Keratinocyte (primary cell): Measurements from ENCODE around the gene UBE2D2. TPM values are rescaled to one million over a fixed set of nuclear protein-coding genes. Genes with fewer than 3 reads are reported as not detected.

Experiments used
- DNase-seq: peaks from one replicate; pipeline ENCODE4 v3.0.0-alpha.2; 2011; ENCODE audit warnings: low read depth, missing footprints, low spot score
- FAIRE-seq: peaks from 2 replicates; lab custom pipeline; 2011; peaks lifted over from hg19 to GRCh38; lab: Jason Lieb, UNC
- H2AFZ ChIP-seq: 2 replicates; pipeline ENCODE4 v1.6.0; 2012; ENCODE audit warnings: low read length, control low read depth, inconsistent platforms; ENCODE audit not compliant: control insufficient read depth
- H3K27ac ChIP-seq: 2 replicates; pipeline ENCODE4 v1.5.1; 2011; ENCODE audit warnings: low read length; ENCODE audit not compliant: control insufficient read depth, insufficient read depth
- H3K27me3 ChIP-seq: 3 replicates; pipeline ENCODE4 v1.6.0; 2011; ENCODE audit warnings: low read length; ENCODE audit not compliant: control insufficient read depth, insufficient read depth; ENCODE audit errors: extremely low read depth
- H3K36me3 ChIP-seq, 2 experiments: 2 replicates in 1 of 2; 3 replicates in 1 of 2; pipeline ENCODE4 v1.5.1; 2011; ENCODE audit warnings: low read length in 2 of 2, mild to moderate bottlenecking in 1 of 2; ENCODE audit not compliant: control insufficient read depth in 2 of 2, insufficient read depth in 2 of 2; ENCODE audit errors: extremely low read depth in 1 of 2
- H3K4me1 ChIP-seq: 3 replicates; pipeline ENCODE4 v1.5.1; 2011; ENCODE audit warnings: low read length; ENCODE audit not compliant: control insufficient read depth, insufficient read depth; ENCODE audit errors: extremely low read depth
- H3K4me2 ChIP-seq: 3 replicates; pipeline ENCODE4 v1.6.0; 2011; ENCODE audit warnings: low read depth, low read length; ENCODE audit not compliant: control insufficient read depth, insufficient read depth; ENCODE audit errors: extremely low read depth
- H3K4me3 ChIP-seq, 3 experiments: fragments of 200-600 bp in 1 of 3; sonication (generic) in 1 of 3; 2 replicates in 2 of 3; 3 replicates in 1 of 3; pipeline ENCODE4 v1.5.1; 2011 to 2016; ENCODE audit warnings: low read length in 3 of 3, mild to moderate bottlenecking in 3 of 3, control low read depth in 2 of 3, inconsistent platforms in 1 of 3, low read depth in 1 of 3, mixed read lengths in 1 of 3, mixed run types in 1 of 3, moderate library complexity in 1 of 3; ENCODE audit not compliant: control insufficient read depth in 2 of 3, insufficient read depth in 2 of 3; ENCODE audit errors: extremely low read depth in 1 of 3
- H3K79me2 ChIP-seq: 2 replicates; pipeline ENCODE4 v1.6.0; 2012; ENCODE audit warnings: low read length; ENCODE audit not compliant: control insufficient read depth, insufficient read depth
- H3K9ac ChIP-seq: 3 replicates; pipeline ENCODE4 v1.6.0; 2011; ENCODE audit warnings: low read length; ENCODE audit not compliant: control insufficient read depth, insufficient read depth; ENCODE audit errors: extremely low read depth
- H3K9me1 ChIP-seq: 3 replicates; pipeline ENCODE4 v1.6.0; 2011; ENCODE audit warnings: low read length; ENCODE audit not compliant: control insufficient read depth, insufficient read depth; ENCODE audit errors: extremely low read depth
- H3K9me3 ChIP-seq: 2 replicates; pipeline ENCODE4 v1.5.1; 2012; ENCODE audit warnings: low read depth, low read length; ENCODE audit not compliant: control insufficient read depth
- H4K20me1 ChIP-seq: 3 replicates; pipeline ENCODE4 v1.6.0; 2011; ENCODE audit warnings: low read length; ENCODE audit not compliant: control insufficient read depth, insufficient read depth; ENCODE audit errors: extremely low read depth
- EZH2 ChIP-seq: IDR thresholded peaks from one replicate; pipeline ENCODE4 v1.6.1; 2012; ENCODE audit warnings: inconsistent platforms, mild to moderate bottlenecking, low read length, moderate library complexity
- dilution Hi-C: fragments of 300-500 bp; cut with MboI; formaldehyde crosslinking; loops from one replicate; pipeline ENCODE4 v1.7.0; 2020; ENCODE audit warnings: low sequenced_read_pairs; ENCODE audit not compliant: extremely low pct_ligation_motif_present
- polyA plus RNA-seq, 5 experiments: library from polyadenylated mRNA; depleted of rRNA in 3 of 5; stranded (reverse) in 3 of 5; stranded (forward) in 1 of 5; unstranded in 1 of 5; fragments of >200 nt; gene quantifications; 1 replicate in 1 of 5; 2 replicates in 3 of 5; 3 replicates in 1 of 5; pipeline versions ENCODE4 v1.2.1 to v1.2.3, GENCODE V29; 2011 to 2012; ENCODE audit warnings: missing spikeins in 2 of 5, low read depth in 1 of 5, low replicate concordance in 1 of 5
- TF ChIP-seq, protein P1 (sequence below), 3 experiments: IDR thresholded peaks in 1 of 3; conservative IDR thresholded peaks in 1 of 3; optimal IDR thresholded peaks in 1 of 3; 2 replicates in 2 of 3; 3 replicates in 1 of 3; pipeline versions ENCODE3 to v1.5.1; 2011; ENCODE audit warnings: low read length in 3 of 3, mild to moderate bottlenecking in 3 of 3, moderate library complexity in 2 of 3, control low read depth in 1 of 3, inconsistent platforms in 1 of 3; ENCODE audit not compliant: insufficient read depth in 2 of 3; ENCODE audit errors: extremely low read depth in 1 of 3

Gene UBE2D2
- polyA plus RNA-seq, 1 donor (not counting 4 experiments of a cell fraction or from before 2014, with no cell fraction given) = 127 TPM

DNA sequence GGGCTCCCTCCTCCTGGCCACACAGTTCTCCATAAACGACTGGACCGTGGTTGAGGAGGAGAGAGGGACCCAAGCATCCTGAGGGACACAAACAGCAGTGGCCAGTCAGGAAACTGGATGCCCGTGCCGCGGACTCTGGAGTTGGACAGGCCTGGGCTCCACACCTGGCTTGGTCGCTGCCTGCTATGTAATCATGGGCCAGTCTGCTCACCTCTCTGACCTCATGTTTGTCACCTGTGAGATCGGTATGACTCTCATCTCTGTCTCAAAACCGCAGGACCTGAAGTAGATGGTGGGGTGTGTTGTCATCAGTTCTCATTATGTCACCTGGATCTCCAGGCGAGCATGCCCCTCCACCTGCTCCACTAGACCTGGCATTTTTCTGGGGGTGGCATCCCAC is 101.5 kb downstream of the UBE2D2 start:
- Histone ChIP-seq H3K79me2 (no peaks in the 10 kb centered on the region), H3K9me1 (no peaks in the 10 kb centered on the region), H3K4me1 (peaks cover 23% of the 10 kb centered on the region), H3K4me2 (no peak overlapping the region), H3K9ac (no peak overlapping the region), H3K27me3 (no peaks in the 10 kb centered on the region), H3K9me3 (no peaks in the 10 kb centered on the region), H3K27ac (no peak overlapping the region), H4K20me1 (no peaks in the 10 kb centered on the region), H3K4me3 (no peak overlapping the region), H3K36me3 (no peaks in the 10 kb centered on the region), H2AFZ (no peak overlapping the region)
- TF ChIP-seq, protein P1, sequence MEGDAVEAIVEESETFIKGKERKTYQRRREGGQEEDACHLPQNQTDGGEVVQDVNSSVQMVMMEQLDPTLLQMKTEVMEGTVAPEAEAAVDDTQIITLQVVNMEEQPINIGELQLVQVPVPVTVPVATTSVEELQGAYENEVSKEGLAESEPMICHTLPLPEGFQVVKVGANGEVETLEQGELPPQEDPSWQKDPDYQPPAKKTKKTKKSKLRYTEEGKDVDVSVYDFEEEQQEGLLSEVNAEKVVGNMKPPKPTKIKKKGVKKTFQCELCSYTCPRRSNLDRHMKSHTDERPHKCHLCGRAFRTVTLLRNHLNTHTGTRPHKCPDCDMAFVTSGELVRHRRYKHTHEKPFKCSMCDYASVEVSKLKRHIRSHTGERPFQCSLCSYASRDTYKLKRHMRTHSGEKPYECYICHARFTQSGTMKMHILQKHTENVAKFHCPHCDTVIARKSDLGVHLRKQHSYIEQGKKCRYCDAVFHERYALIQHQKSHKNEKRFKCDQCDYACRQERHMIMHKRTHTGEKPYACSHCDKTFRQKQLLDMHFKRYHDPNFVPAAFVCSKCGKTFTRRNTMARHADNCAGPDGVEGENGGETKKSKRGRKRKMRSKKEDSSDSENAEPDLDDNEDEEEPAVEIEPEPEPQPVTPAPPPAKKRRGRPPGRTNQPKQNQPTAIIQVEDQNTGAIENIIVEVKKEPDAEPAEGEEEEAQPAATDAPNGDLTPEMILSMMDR (optimal IDR thresholded peaks at IDR 0.05 in 1 of 3, IDR thresholded peaks at IDR 0.05 in 1 of 3, conservative IDR thresholded peaks at IDR 0.05 in 1 of 3; ENCODE audit: extremely low read depth in 1 of 3, insufficient read depth in 2 of 3, low read length in 3 of 3) = no peak
- no peak for TF ChIP-seq EZH2
- dilution Hi-C loops = no loop called here
- FAIRE-seq (no peak), DNase-seq (no peak)

DNA sequence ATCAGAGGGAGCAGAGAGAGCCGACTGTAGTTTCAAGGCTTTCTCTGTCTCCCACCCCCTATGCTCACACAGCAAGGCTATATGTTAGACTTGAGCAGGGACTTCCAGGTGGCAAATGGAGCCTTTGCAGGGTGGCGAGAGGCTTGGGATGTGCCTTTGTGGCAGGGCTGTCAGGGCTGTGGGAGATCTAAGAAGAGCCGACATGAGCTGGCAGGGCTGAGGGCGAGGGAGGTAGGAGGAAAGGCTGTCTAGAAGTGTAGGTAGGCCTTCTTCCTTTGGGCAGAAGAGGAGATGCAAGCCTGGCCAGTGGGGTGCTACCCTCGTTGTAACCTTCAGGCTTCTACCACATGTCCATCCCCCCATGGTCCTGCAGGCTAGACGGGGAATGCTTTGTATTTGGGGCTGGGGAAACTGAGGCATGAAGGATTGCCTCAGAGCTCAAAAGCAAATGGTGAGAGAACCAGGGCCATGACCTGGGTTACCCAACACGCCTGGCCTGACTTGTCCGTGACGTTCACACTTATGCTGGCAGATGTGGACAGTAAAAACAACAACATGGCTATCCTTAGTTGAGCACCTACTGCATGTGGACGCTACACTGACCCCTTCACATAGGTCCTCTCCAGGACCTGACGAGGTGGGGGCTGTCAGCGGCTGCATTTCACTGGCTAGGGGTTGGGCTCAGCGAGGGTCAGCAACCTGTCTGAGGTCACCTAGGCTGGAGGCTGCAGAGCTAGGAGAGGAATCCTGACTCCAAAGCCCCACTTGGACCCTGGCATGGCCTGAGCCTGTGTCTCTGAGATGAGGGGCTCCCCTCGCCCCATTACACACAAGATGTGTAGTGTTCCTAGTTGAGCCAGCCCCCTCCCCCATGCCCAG is 102.3 kb downstream of the UBE2D2 start:
- DNase-seq = no peak
- Histone ChIP-seq H3K4me1 (peaks cover 30% of the 10 kb centered on the region), H2AFZ (no peak overlapping the region), H3K36me3 (no peaks in the 10 kb centered on the region), H3K79me2 (no peaks in the 10 kb centered on the region), H3K27ac (no peak overlapping the region), H3K9ac (no peak overlapping the region), H4K20me1 (no peaks in the 10 kb centered on the region), H3K4me2 (no peak overlapping the region), H3K9me3 (no peaks in the 10 kb centered on the region), H3K27me3 (no peaks in the 10 kb centered on the region), H3K9me1 (no peaks in the 10 kb centered on the region), H3K4me3 (no peak overlapping the region)
- dilution Hi-C loops = no loop called here
- TF ChIP-seq, protein P1 (optimal IDR thresholded peaks at IDR 0.05 in 1 of 3, IDR thresholded peaks at IDR 0.05 in 1 of 3, conservative IDR thresholded peaks at IDR 0.05 in 1 of 3; ENCODE audit: extremely low read depth in 1 of 3, insufficient read depth in 2 of 3, low read length in 3 of 3) = no peak
- no peak for TF ChIP-seq EZH2
- no peak for FAIRE-seq
